ENCODE measurements around the gene HPS3. TPM values are rescaled to one million over a fixed set of nuclear protein-coding genes. Genes with fewer than 3 reads are reported as not detected.
"Not testable (repeated sequence)": the region's sequence is repeated elsewhere in the genome, so short reads cannot be mapped to it uniquely, and the experiment has no call there.

The HPS3 gene
- total RNA-seq, 1 donor from 2014 or later = 19.3 TPM

DNA sequence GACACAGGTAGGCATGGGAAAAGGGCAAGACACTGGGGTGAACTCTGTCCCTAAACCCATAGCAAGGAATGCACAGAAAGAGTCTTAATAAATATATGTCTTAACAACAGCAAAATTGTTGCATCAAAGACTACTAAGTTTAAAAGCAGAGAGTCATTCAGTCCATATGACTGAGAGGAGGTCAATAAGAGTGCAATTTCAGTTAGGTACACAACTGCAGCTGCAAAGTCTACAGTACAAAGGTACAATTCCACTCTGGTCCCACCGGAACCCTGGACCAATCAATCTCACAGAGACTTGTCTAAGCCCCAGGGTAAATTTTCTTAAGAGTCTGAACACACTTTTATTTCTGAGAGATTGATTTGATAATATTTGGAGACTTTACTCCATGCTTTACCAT is 85.3 kb downstream of the HPS3 start:
- no peak overlapping the region for H3K27ac Mint-ChIP-seq (ENCODE audit: unreplicated experiment)
- no peak for DNase-seq (ENCODE audit: extremely low spot score, unreplicated experiment)
- no peak overlapping the region for H3K4me3 Mint-ChIP-seq (ENCODE audit: unreplicated experiment)
- peaks cover 3% of the 10 kb centered on the region for H3K27me3 Mint-ChIP-seq (ENCODE audit: unreplicated experiment)
- H3K9me3 Mint-ChIP-seq (ENCODE audit: unreplicated experiment) = no peaks in the 10 kb centered on the region
- TF ChIP-seq, protein P1, sequence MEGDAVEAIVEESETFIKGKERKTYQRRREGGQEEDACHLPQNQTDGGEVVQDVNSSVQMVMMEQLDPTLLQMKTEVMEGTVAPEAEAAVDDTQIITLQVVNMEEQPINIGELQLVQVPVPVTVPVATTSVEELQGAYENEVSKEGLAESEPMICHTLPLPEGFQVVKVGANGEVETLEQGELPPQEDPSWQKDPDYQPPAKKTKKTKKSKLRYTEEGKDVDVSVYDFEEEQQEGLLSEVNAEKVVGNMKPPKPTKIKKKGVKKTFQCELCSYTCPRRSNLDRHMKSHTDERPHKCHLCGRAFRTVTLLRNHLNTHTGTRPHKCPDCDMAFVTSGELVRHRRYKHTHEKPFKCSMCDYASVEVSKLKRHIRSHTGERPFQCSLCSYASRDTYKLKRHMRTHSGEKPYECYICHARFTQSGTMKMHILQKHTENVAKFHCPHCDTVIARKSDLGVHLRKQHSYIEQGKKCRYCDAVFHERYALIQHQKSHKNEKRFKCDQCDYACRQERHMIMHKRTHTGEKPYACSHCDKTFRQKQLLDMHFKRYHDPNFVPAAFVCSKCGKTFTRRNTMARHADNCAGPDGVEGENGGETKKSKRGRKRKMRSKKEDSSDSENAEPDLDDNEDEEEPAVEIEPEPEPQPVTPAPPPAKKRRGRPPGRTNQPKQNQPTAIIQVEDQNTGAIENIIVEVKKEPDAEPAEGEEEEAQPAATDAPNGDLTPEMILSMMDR (IDR thresholded peaks at IDR 0.05) = no peak
- no peaks in the 10 kb centered on the region for H3K36me3 Mint-ChIP-seq (ENCODE audit: unreplicated experiment)
- H3K4me1 Mint-ChIP-seq (ENCODE audit: unreplicated experiment) = peaks cover 3% of the 10 kb centered on the region

DNA sequence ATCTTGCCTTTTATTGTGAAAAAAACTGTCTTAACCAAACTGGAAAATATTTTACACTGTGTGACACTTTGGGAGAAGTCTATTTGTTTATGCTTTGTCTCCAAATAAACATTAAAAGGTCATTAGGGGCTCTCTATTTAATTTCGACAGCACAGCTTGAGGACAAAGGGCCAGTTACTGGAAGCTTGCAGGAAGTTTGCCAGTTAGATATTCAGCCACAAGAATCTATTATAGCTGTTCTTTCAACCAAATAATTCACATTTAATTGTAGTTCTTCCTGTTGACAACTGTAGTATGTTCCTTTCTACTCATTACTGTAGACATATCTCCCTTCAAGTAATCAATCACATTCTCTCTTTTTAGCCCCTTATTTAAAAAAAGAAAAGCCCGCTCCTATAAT is 86.1 kb downstream of the HPS3 start:
- no peak overlapping the region for H3K27ac Mint-ChIP-seq (ENCODE audit: unreplicated experiment)
- no peaks in the 10 kb centered on the region for H3K27me3 Mint-ChIP-seq (ENCODE audit: unreplicated experiment)
- H3K4me1 Mint-ChIP-seq (ENCODE audit: unreplicated experiment) = peaks cover 3% of the 10 kb centered on the region
- no peaks in the 10 kb centered on the region for H3K36me3 Mint-ChIP-seq (ENCODE audit: unreplicated experiment)
- no peak overlapping the region for H3K4me3 Mint-ChIP-seq (ENCODE audit: unreplicated experiment)
- TF ChIP-seq, protein P1 (IDR thresholded peaks at IDR 0.05) = no peak
- DNase-seq (ENCODE audit: extremely low spot score, unreplicated experiment) = no peak
- H3K9me3 Mint-ChIP-seq (ENCODE audit: unreplicated experiment) = no peaks in the 10 kb centered on the region

DNA sequence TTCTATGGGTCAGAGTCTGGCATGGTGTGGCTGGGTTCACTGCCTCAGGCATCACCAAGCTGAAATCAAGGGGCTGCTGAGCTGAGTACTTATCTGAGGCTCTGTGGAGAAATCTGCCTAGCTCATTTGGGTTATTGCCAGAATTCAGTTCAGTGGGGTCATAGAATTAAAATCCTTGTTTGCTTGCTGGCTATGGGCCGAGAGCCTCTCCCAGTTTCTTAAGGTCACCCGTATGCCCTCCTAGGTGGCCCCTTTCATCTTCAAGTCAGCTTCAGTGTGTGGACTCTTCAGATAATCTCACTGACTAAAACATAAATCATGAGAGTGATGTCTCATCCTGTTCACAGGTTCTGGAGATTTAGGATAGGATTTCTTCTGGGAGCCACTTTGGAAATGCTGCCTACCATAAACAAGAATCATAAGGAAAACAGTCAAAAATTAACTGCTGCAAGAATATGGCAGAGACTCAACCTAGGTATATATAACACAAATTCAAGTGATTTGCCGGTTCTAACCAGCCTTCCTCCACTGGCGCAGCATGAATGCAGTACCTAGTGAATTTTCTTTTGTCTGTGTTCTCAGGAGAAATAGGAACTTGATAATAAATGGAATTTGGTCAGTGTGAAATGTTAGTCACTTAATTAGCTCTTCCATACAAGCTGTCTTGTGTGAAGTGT is 86.9 kb downstream of the HPS3 start:
- DNase-seq (ENCODE audit: extremely low spot score, unreplicated experiment) = no peak
- Mint-ChIP-seq H3K9me3 (ENCODE audit: unreplicated experiment) (no peaks in the 10 kb centered on the region), H3K36me3 (ENCODE audit: unreplicated experiment) (no peaks in the 10 kb centered on the region), H3K27ac (ENCODE audit: unreplicated experiment) (no peak overlapping the region), H3K4me3 (ENCODE audit: unreplicated experiment) (no peak overlapping the region), H3K27me3 (ENCODE audit: unreplicated experiment) (no peaks in the 10 kb centered on the region), H3K4me1 (ENCODE audit: unreplicated experiment) (peaks cover 3% of the 10 kb centered on the region)
- TF ChIP-seq, protein P1 (IDR thresholded peaks at IDR 0.05) = no peak

DNA sequence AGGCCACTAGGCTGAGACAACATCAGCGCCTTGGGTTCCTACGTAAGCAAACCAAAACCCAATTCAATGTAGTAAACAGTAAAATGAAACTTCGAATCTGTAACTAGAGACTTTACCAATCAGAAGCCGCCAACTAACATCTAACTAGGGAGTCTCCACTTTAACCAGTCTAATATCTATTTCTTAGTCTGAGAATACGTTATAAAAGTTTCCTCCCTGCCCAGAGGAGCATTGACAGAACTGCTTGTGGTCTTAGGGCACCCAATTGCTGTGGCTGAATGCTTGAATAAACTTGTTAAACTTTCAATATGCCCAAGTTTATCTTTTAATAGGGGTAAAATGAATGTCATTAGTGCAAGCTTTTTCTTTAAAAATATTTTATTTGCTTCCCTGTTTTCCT is 87.9 kb downstream of the HPS3 start:
- no peaks in the 10 kb centered on the region for H3K9me3 Mint-ChIP-seq (ENCODE audit: unreplicated experiment)
- no peak overlapping the region for H3K27ac Mint-ChIP-seq (ENCODE audit: unreplicated experiment)
- H3K4me1 Mint-ChIP-seq (ENCODE audit: unreplicated experiment) = peaks cover 3% of the 10 kb centered on the region
- TF ChIP-seq, protein P1 (IDR thresholded peaks at IDR 0.05) = no peak
- H3K4me3 Mint-ChIP-seq (ENCODE audit: unreplicated experiment) = no peak overlapping the region
- no peak for DNase-seq (ENCODE audit: extremely low spot score, unreplicated experiment)
- H3K27me3 Mint-ChIP-seq (ENCODE audit: unreplicated experiment) = no peaks in the 10 kb centered on the region
- no peaks in the 10 kb centered on the region for H3K36me3 Mint-ChIP-seq (ENCODE audit: unreplicated experiment)

DNA sequence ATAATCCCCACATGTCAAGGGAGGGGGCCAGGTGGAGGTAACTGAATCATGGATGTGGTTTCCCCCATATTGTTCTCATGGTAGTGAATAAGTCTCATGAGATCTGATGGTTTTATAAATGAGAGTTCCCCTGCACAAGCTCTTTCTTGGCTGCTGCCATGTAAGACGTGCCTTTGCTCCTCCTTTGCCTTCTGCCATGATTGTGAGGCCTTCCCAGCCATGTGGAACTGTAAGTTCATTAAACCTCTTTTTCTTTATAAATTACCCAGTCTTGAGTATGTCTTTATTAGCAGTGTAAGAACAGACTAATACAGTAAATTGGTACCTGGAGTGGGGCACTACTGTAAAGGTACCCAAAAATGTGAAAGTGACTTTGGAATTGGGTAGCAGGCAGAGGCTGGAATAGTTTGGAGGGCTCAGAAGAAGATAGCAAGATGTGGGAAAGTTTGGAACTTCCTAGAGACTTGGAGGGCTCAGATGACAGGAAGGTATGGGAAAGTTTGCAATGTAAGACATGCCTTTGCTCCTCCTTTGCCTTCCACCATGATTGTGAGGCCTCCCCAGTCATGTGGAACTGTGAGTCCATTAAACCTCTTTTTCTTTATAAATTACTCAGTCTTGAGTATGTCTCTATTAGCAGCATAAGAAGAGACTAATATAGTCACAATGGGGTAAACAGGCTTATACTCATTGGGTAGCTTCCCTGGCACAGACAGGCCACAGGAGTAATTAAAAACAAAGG is 90.1 kb downstream of the HPS3 start:
- not testable (repeated sequence) for H3K4me1 Mint-ChIP-seq (ENCODE audit: unreplicated experiment); H3K27ac Mint-ChIP-seq (ENCODE audit: unreplicated experiment)

More for the DNA sequence above, 90.1 kb downstream of the HPS3 start:
- not testable (repeated sequence) for H3K36me3 Mint-ChIP-seq (ENCODE audit: unreplicated experiment); H3K27me3 Mint-ChIP-seq (ENCODE audit: unreplicated experiment); H3K4me3 Mint-ChIP-seq (ENCODE audit: unreplicated experiment); DNase-seq (ENCODE audit: extremely low spot score, unreplicated experiment); H3K9me3 Mint-ChIP-seq (ENCODE audit: unreplicated experiment)

Data from osteocyte (in vitro differentiated cells).